Left lung (tissue), 10 donors: ENCODE data around the gene PLAAT4. TPM values are rescaled to one million over a fixed set of nuclear protein-coding genes. Genes with fewer than 3 reads are reported as not detected.

Experiments used
- ATAC-seq: fragments of 200-7000 bp; cut with Tn5 transposase; one replicate; pipeline ENCODE4 v1.9.1; 2020; ENCODE audit warnings: moderate library complexity
- DNase-seq, 4 donors: peaks; one replicate each; pipeline ENCODE4 v3.0.0-alpha.2; 2013 to 2020
- H3K27ac ChIP-seq, 2 donors: fragments of 200-600 bp; sonication (generic) in 1 of 2; one replicate each; pipeline versions ENCODE4 v1.5.0 to v1.8.0; 2020 to 2021
- H3K27me3 ChIP-seq, 2 donors: fragments of 200-600 bp; sonication (generic) in 1 of 2; one replicate each; pipeline versions ENCODE4 v1.5.0 to v1.8.0; 2020 to 2021
- H3K36me3 ChIP-seq, 2 donors: fragments of 200-600 bp; sonication (generic) in 1 of 2; one replicate each; pipeline versions ENCODE4 v1.5.0 to v1.8.0; 2020 to 2021
- H3K4me1 ChIP-seq, 2 donors: fragments of 200-600 bp; one replicate each; pipeline ENCODE4 v1.8.0; 2021
- H3K4me3 ChIP-seq, 2 donors: fragments of 200-600 bp; sonication (generic) in 1 of 2; one replicate each; pipeline versions ENCODE4 v1.5.0 to v1.8.0; 2020 to 2021; ENCODE audit warnings: mild to moderate bottlenecking in 1 of 2
- H3K9me3 ChIP-seq, 2 donors: fragments of 200-600 bp; sonication (generic) in 1 of 2; one replicate each; pipeline versions ENCODE4 v1.5.0 to v1.8.0; 2020 to 2021
- CTCF ChIP-seq, 2 donors: fragments of 200-600 bp; sonication (generic) in 1 of 2; IDR thresholded peaks; one replicate each; pipeline versions ENCODE4 v1.5.0 to v1.8.0; 2021; ENCODE audit warnings: antibody characterized with exemption in 2 of 2
- intact Hi-C, 2 donors: fragments of 100-400 bp; cut with DNase I; formaldehyde crosslinking; loops; one replicate each; pipeline versions ENCODE4 v1.11.2 to v1.14.2; 2022
- polyA plus RNA-seq, 6 donors: library from polyadenylated mRNA; unstranded; fragments of 120-200 nt; gene quantifications; one replicate each; pipeline ENCODE4 v1.2.1, GENCODE V29; 2013; ENCODE audit not compliant: insufficient read length in 6 of 6
- total RNA-seq, 2 donors: library from RNA; stranded (reverse); fragmentation: NEBNext Ultra II Directional; extraction: Animal tissue kit (Norgen Biotek cat#: 25700); gene quantifications; one replicate each; pipeline ENCODE4 v1.2.1, GENCODE V29; 2021
- donor health status: DM: no; HTN: yes; CAD: no.
- donor health status: DM: no; HTN: no; CAD: no.

Gene PLAAT4
- total and polyA plus RNA-seq, 8 donors = 6.5 to 217 (median 8.6) TPM

DNA sequence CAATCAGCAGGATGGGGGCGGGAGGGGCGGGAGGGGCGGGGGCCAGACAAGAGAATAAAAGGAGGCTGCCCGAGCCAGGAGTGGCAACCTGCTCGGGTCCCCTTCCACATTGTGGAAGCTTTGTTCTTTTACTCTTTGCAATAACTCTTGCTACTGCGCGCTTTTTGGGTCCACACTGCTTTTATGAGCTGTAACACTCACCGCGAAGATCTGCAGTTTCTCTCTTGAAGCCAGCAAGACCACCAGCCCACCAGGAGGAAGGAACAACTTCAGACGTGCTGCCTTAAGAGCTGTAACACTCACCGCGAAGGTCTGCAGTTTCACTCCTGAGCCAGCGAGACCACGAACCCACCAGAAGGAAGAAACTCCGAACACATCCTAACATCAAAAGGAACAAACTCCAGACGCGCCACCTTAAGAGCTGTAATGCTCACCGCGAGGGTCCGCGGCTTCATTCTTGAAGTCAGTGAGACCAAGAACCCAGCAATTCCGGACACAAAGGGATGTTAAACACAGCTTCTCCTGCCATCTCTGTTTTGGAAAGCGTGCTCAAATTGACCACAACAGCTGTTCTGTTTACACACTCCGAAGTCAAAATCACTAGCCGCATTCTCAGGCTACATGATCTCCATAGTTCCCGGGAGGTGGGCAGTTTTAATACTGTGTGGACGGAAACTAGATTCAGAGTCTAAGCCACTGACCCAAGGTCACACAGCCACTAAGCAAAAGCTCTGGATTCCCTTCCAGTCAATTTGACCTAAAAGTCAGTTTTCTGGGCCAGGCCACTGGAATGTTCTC, 14.7 kb downstream of the PLAAT4 start:
- H3K27me3 ChIP-seq = no peaks in the 10 kb centered on the region
- H3K9me3 ChIP-seq = no peaks in the 10 kb centered on the region
- no peak for DNase-seq
- no peak overlapping the region for H3K27ac ChIP-seq
- ATAC-seq = no peak
- H3K4me1 ChIP-seq = peaks cover 0 to 8% of the 10 kb centered on the region in 2 donors
- intact Hi-C loops = no loop called here
- H3K36me3 ChIP-seq = peaks cover 0 to 5% of the 10 kb centered on the region in 2 donors
- no peak for TF ChIP-seq CTCF (IDR thresholded peaks at IDR 0.05)
- no peak overlapping the region for H3K4me3 ChIP-seq

GRCh38 chr11:63551889-63552266, 15.3 kb downstream of the PLAAT4 start:
- no peaks in the 10 kb centered on the region for H3K9me3 ChIP-seq
- H3K36me3 ChIP-seq = no peaks in the 10 kb centered on the region
- no peak for TF ChIP-seq CTCF (IDR thresholded peaks at IDR 0.05)
- peaks cover 0 to 8% of the 10 kb centered on the region in 2 donors for H3K4me1 ChIP-seq
- ATAC-seq (no peak), DNase-seq (no peak)
- H3K4me3 ChIP-seq = no peak overlapping the region
- H3K27ac ChIP-seq = no peak overlapping the region
- no peaks in the 10 kb centered on the region for H3K27me3 ChIP-seq
- intact Hi-C loops = no loop called here

- Histone ChIP-seq H3K36me3 (no peaks in the 10 kb centered on the region), H3K27ac (no peak overlapping the region), H3K4me3 (no peak overlapping the region), H3K4me1 (peaks cover 0 to 8% of the 10 kb centered on the region in 2 donors), H3K9me3 (no peaks in the 10 kb centered on the region), H3K27me3 (no peaks in the 10 kb centered on the region)
- DNase-seq (no peak), ATAC-seq (no peak)
- intact Hi-C loops = no loop called here
- no peak for TF ChIP-seq CTCF (IDR thresholded peaks at IDR 0.05)
Measured at GRCh38 chr11:63552921-63553320, 16.3 kb downstream of the PLAAT4 start.

- H3K27me3 ChIP-seq = no peaks in the 10 kb centered on the region
- DNase-seq (no peak), ATAC-seq (peak; percentile 54)
- intact Hi-C loops = no loop called here
- no peak overlapping the region for H3K4me3 ChIP-seq
- no peak for TF ChIP-seq CTCF (IDR thresholded peaks at IDR 0.05)
- no peak overlapping the region for H3K27ac ChIP-seq
- peaks cover 0 to 8% of the 10 kb centered on the region in 2 donors for H3K4me1 ChIP-seq
- H3K36me3 ChIP-seq = no peaks in the 10 kb centered on the region
- H3K9me3 ChIP-seq = no peaks in the 10 kb centered on the region
Measured at GRCh38 chr11:63553759-63554158, 17.2 kb downstream of the PLAAT4 start.

DNA sequence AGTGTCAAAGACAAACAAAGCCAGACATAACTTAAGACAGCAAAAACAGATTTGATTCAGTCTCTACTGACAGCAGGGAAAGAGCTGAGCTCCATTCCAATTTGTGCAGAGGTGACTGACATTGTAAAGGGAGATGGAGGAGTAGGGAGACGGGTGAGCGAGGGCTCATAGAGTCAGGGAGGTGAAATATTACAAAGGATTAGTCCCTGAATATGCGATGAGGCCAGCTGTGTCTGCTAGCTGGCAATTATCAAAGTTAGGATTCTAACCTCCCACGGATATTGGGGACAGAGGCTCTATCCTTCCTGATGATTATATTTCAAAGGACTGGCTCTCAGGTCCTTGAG, 18.2 kb downstream of the PLAAT4 start:
- no peak for ATAC-seq
- peaks cover under 1 to 15% of the 10 kb centered on the region in 2 donors for H3K4me1 ChIP-seq
- TF ChIP-seq CTCF (IDR thresholded peaks at IDR 0.05) = no peak
- no peaks in the 10 kb centered on the region for H3K27me3 ChIP-seq
- no peak overlapping the region for H3K27ac ChIP-seq
- H3K9me3 ChIP-seq = no peaks in the 10 kb centered on the region
- no peak overlapping the region for H3K4me3 ChIP-seq
- DNase-seq = no peak
- no peaks in the 10 kb centered on the region for H3K36me3 ChIP-seq
- intact Hi-C loops = no loop called here
